ENCODE results near the gene WWP2. TPM values are rescaled to one million over a fixed set of nuclear protein-coding genes. Genes with fewer than 3 reads are reported as not detected.

WWP2 gene
- total RNA-seq, 6 donors from 2014 or later: 59.5 to 125 (median 82.3) TPM

- DNase-seq (no peak), ATAC-seq (ENCODE audit: low FRiP score in 2 of 2) (no peak)
- Histone ChIP-seq H3K4me3 (no peak overlapping the region), H3K36me3 (peaks cover 4 to 29% (median 15%) of the 10 kb centered on the region in 4 donors), H3K4me1 (peaks cover 0 to 10% (median 3%) of the 10 kb centered on the region in 4 donors), H3K27me3 (no peaks in the 10 kb centered on the region), H3K9me3 (no peaks in the 10 kb centered on the region), H3K27ac (no peak overlapping the region)
- no peak for TF ChIP-seq CTCF (IDR thresholded peaks at IDR 0.05)
- TF ChIP-seq EP300 (IDR thresholded peaks at IDR 0.05): no peak
- no peak for TF ChIP-seq POLR2AphosphoS5 (IDR thresholded peaks at IDR 0.05)
- no peak for TF ChIP-seq POLR2A (IDR thresholded peaks at IDR 0.05)
- 88 to 95% methylated on average over 6 to 8 of the region's 8 CpGs for WGBS, 2 donors
Measured at GRCh38 chr16:69867784-69868560, 105.8 kb downstream of the WWP2 start.

- ATAC-seq (ENCODE audit: low FRiP score in 2 of 2): no peak
- H3K36me3 ChIP-seq: peaks cover 11 to 50% (median 30%) of the 10 kb centered on the region in 4 donors
Measured at GRCh38 chr16:69870761-69871160, 108.6 kb downstream of the WWP2 start.

GRCh38 chr16:69871708-69872107 lies 109.6 kb downstream of the WWP2 start:
- Histone ChIP-seq H3K27ac (no peak overlapping the region), H3K4me3 (no peak overlapping the region), H3K9me3 (peaks cover 0 to 2% (median 0%) of the 10 kb centered on the region in 4 donors), H3K4me1 (no peaks in the 10 kb centered on the region), H3K27me3 (no peaks in the 10 kb centered on the region), H3K36me3 (peaks cover 11 to 59% (median 30%) of the 10 kb centered on the region in 4 donors)
- DNase-seq (peak in 1 of 2 donors; percentile 60), ATAC-seq (ENCODE audit: low FRiP score in 2 of 2) (no peak)
- TF ChIP-seq CTCF (IDR thresholded peaks at IDR 0.05) (no peak), POLR2AphosphoS5 (IDR thresholded peaks at IDR 0.05) (no peak)
- 94 to 95% methylated on average over 10 to 15 of the region's 15 CpGs for WGBS, 2 donors

More at GRCh38 chr16:69870761-69871160, 108.6 kb downstream of the WWP2 start:
- H3K27ac ChIP-seq: no peak overlapping the region
- 93 to 94% methylated on average over 4 of the region's 4 CpGs for WGBS, 2 donors
- H3K9me3 ChIP-seq: no peaks in the 10 kb centered on the region
- no peak for TF ChIP-seq CTCF (IDR thresholded peaks at IDR 0.05)
- no peak for TF ChIP-seq POLR2AphosphoS5 (IDR thresholded peaks at IDR 0.05)
- no peak for TF ChIP-seq POLR2A (IDR thresholded peaks at IDR 0.05)
- no peak for TF ChIP-seq EP300 (IDR thresholded peaks at IDR 0.05)
- no peak for DNase-seq
- no peaks in the 10 kb centered on the region for H3K27me3 ChIP-seq
- peaks cover 0 to 5% (median 1%) of the 10 kb centered on the region in 4 donors for H3K4me1 ChIP-seq
- no peak overlapping the region for H3K4me3 ChIP-seq

GRCh38 chr16:69872888-69873287 lies 110.8 kb downstream of the WWP2 start:
- DNase-seq (no peak), ATAC-seq (ENCODE audit: low FRiP score in 2 of 2) (no peak)
- WGBS, 2 donors: 96 to 97% methylated on average over 7 of the region's 7 CpGs
- TF ChIP-seq EP300 (IDR thresholded peaks at IDR 0.05) (no peak), POLR2AphosphoS5 (IDR thresholded peaks at IDR 0.05) (no peak), POLR2A (IDR thresholded peaks at IDR 0.05) (no peak), CTCF (IDR thresholded peaks at IDR 0.05) (no peak)
- no peak overlapping the region for H3K4me3 ChIP-seq
- no peak overlapping the region for H3K27ac ChIP-seq
- peaks cover 11 to 66% (median 31%) of the 10 kb centered on the region in 4 donors for H3K36me3 ChIP-seq
- H3K4me1 ChIP-seq: no peaks in the 10 kb centered on the region
- no peaks in the 10 kb centered on the region for H3K27me3 ChIP-seq
- peaks cover 0 to 4% (median 0%) of the 10 kb centered on the region in 4 donors for H3K9me3 ChIP-seq

Data from upper lobe of left lung (tissue), 6 donors.